Loucy (cell line): ENCODE results near the gene WWOX.

ENCODE experiments used
- EZH2phosphoT487 ChIP-seq: fragments of 200-600 bp; IDR thresholded peaks from 2 replicates; pipeline ENCODE4 v1.6.1; 2018; ENCODE audit warnings: antibody characterized with exemption, mild to moderate bottlenecking, moderate library complexity, borderline replicate concordance
- TF ChIP-seq, protein P1 (sequence below): fragments of 200-600 bp; sonication (generic); conservative IDR thresholded peaks from 2 replicates; pipeline ENCODE4 v1.5.1; 2014; ENCODE audit warnings: mild to moderate bottlenecking, antibody characterized with exemption, low read length

DNA sequence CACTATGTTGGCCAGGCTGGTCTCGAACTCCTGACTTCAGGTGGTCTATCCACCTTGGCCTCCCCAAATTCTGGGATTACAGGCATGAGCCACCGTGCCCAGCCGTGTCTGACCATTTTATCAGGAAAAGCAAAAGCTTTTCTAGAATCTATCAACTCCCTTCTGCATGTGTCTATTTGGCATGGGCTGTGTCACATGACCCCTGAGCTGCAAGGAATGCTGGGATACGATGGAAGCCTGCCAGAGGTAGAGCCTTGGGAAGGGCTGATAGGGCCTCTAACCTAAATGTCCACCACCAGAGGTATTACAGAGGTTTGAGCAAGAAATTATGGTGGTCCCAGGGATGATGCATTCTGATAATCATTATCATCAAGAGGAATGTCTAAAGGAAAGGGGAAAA is 616.2 kb downstream of the WWOX start:
- TF ChIP-seq, protein P1, sequence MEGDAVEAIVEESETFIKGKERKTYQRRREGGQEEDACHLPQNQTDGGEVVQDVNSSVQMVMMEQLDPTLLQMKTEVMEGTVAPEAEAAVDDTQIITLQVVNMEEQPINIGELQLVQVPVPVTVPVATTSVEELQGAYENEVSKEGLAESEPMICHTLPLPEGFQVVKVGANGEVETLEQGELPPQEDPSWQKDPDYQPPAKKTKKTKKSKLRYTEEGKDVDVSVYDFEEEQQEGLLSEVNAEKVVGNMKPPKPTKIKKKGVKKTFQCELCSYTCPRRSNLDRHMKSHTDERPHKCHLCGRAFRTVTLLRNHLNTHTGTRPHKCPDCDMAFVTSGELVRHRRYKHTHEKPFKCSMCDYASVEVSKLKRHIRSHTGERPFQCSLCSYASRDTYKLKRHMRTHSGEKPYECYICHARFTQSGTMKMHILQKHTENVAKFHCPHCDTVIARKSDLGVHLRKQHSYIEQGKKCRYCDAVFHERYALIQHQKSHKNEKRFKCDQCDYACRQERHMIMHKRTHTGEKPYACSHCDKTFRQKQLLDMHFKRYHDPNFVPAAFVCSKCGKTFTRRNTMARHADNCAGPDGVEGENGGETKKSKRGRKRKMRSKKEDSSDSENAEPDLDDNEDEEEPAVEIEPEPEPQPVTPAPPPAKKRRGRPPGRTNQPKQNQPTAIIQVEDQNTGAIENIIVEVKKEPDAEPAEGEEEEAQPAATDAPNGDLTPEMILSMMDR: no peak
- no peak for TF ChIP-seq EZH2phosphoT487
